NCI-H446 (cell line): ENCODE measurements around the gene HOXA2.

Experiments
- DNase-seq, 2 experiments: peaks; one replicate each; lab custom pipeline; 2025; lab: John Stamatoyannopoulos, UW

The HOXA2 gene

DNA sequence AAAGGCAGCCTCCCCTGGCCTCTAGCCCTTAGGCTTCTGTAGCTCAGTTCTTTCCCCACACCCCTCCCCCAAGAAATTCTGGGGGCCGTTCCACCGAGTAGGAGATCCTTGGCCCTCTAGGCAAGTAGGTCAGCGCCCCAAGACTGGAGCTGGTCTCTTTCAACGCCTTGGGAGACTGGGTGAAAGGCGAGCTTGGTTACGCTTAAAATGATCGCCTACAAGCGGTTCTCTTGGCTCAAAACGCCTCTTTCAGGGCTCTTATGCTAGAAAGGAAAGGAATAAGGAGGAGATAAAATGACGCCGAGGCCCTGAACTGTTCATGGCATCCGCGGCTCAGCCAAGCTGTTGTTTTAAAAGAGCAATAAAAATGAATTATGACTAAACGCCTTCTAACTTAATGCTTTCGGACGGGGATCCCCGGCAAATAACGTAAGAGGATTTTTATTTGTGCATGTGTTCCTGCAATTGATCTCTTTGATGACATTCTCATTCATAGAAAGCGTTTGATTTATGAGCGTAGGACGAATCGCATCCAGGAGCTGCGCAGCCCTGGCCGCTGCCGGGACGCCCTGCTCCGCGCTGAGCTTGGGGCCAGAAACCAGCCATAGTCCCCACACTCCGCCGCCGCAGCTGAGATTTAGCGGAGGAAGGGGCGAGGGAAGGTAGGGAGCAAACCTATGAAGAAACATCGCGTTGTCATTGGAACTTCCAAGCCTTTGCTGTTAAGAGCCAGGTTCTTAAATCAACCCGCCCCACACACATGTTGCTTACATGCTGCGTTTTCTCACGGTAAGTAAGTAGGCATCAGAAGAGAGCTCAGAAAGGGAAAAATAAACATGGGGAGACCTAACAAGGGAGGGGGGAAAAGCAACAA is 3.7 kb downstream of the HOXA2 start:
- DNase-seq: no peak

DNA sequence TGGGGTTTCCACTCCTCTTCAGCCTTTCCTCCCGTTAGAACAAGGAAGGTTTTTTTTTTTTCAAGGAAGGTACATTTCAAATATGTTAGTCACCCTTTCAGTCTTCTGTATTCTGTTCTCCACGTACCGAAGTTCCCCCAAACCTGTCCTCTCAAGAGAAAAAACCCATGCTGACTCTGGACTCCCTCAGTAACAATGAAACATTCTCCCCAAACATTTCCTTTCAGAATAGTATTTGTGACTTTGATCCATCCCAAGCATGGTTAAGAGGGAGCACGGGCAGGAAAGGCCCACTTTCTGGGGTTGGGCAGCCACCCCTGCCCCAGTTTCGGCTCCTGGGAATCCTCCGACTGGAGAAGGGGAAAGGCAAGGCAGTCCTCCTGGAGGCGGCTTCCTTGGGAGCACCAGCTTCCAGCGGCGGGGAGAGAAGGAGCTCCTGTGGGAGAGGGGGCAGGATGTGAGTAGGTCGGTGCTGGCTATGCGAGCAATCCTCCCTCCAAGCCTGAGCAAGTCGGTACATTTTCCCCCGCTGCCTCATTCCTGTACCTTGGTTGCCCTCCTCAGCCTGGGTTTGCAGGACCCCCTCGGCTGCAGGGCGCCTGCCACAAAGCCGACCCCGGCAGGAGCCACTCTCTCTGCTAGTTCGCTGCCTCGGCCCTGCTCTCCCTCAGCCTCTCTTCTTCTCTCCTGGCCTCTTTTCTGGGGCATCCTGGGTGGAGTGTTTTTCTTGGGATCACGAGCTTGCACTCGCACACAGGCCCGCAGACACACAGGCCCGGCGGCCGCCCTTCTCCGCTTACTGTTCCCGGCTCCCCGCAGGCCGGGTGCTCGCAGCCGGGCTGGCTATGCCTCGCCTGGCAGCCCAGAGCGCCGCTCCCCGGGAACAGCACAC is 4.6 kb downstream of the HOXA2 start:
- DNase-seq: no peak

DNA sequence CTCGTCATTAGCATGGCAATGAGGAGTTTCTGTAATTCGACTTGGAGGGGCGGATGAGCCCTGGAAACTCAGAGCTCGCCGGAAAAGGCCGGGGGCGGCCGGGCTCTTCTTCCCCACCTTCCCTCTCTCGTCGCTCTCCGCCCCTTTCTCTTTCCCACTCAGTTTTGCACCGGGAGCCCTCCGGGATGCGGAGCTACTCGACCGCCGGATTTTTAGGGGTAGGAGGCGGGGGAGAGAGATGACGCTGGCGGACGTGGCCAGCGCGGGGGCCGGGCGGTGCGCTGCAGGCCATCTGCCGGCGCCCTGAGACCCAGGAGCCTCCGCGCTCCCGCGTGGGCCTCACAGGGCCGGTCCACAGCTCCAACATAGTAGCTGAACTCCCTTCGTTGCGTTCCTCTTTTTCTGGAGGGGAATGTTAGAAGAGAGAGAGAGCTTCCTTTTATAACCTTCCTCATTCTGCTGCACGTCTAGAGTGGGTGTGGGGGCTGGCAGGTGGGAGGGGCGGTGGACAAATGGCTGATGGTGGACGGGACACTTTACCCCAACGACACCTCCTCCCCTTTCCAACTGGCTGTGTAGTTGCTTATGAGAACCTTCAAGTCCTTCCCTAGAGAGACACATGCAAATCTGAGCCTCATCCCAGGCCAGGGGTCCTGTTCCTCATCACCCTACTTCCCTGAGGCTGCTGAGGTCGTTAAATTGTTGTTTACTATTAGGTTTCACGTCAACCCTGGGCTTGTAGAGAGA is 5.5 kb downstream of the HOXA2 start:
- DNase-seq: peak in 1 of 2 experiments; percentile 26

DNA sequence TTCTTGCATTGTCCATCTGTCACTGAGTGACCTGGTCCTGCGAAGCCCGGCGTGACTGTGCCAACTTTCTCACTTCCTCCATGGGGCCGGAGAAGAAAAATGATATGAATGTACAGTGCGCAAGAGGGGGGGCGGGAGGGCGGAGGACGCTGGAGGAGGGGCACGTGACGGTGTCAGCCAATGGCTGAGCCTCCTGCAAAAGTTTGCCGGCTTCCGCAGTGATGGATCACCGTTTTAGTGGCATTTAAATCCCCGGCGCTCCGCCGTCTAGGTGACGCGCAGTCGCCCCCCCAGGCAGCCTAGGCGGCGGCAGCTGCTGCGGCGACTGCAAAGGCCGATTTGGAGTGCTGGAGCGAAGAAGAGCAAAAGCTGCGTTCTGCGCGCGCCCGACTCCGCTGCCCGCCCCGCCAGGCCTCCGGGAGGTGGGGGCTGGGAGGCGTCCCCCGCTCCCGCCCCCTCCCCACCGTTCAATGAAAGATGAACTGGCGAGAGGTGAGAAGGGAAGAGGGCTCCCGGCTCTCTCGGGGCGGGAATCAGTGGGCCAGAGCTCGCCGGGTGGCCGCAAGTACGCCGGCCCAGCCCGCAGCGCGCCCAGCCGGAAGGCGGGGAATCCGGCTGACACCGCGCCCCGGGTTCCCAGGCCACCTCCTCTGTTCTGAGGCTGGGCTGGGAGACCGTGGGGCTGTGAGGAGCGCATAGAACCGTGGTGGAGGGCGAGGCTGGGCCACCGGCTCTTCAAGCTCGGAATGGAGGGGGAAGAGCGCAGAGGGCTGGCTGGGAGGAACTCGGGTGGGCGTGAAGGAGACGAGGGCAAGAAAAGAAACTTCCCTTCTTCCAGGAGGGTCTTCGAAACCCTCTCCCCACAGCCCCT is 6.4 kb downstream of the HOXA2 start, which contains the start of gene HOXA1:
HOXA1 (minus strand) TSS at position 104 of the 871 bp plus-strand sequence; CDS start at position 16, 88 bp downstream.
- peak; percentile 71 to 88 for DNase-seq

GRCh38 chr7:27095050-27095896 is 7.2 kb downstream of the HOXA2 start:
- DNase-seq: no peak

DNA sequence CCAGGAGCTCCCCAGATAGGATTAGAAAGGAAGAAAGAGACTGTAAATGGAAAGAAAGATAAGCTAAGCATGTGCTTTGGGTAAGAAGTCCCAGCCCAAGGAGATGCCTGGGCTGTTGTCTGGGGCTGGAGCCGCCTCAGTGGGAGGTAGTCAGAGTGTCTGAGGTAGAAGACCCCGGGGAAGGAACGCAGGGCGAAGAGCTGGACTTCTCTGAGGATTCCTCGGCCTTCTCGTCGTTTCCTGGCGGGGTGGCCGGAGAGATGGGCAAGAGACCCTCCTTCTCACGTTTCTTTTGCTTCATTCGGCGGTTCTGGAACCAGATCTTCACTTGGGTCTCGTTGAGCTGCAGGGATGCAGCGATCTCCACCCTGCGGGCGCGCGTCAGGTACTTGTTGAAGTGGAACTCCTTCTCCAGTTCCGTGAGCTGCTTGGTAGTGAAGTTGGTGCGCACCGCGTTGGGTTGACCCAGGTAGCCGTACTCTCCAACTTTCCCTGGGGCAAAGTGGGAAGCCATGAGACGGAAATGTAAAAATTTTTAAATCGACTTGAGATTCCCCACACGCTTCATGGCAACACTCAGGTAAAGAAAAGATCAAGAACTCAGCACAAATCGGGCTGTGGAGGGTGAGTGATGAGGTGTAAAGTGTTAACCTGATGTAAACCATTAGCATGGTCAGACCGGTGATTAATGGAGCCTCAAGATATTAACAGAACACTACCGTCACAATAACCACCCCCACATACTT is 8.0 kb downstream of the HOXA2 start:
- no peak for DNase-seq

DNA sequence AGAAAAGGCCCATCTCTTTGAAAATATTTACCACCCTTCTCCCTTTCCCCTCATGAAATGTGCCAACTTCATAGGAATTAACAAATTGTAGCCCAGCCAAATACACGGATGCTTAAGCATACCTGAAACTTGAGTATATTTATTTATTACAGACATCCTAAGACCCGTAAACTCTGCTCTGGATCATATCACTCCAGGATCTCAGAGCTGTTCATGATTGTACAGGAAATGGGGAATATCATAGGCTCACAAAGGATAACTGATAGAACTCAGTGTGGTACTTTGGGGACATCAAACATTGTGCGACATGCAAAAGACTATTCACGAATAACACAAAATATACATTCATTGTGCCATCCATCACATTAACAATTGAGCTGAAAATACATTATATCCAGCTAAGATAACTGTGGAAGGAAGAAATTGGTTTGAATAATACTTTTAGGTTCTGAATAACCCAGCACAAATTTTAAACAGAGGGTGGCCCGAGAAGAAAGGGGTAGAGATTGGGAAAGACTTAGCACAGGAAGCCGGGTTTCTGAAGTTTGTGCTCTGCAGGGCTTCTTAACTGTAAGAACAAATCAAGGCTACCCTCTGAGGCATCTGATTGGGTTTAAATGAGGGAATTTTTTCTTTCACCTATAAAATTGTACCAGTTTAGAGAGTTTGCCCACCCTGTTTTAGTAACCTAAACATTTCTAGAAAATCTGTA is 9.1 kb downstream of the HOXA2 start:
- DNase-seq: no peak

DNA sequence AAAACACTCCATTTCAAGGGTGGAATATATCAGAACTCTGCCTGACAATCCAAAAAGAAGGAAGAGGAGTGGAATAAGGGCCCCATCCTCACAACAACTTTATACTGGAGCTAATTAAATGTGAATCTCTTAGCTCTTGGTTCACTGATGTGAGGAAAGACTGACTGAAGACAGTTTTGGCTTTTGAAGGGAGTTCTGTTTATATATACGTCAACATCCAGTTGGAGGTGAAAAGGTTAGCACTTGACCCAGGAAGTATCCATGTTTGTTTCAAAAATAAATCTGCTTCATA is 9.7 kb downstream of the HOXA2 start:
- no peak for DNase-seq

GRCh38 chr7:27091941-27092818 is 10.3 kb downstream of the HOXA2 start:
- no peak for DNase-seq

DNA sequence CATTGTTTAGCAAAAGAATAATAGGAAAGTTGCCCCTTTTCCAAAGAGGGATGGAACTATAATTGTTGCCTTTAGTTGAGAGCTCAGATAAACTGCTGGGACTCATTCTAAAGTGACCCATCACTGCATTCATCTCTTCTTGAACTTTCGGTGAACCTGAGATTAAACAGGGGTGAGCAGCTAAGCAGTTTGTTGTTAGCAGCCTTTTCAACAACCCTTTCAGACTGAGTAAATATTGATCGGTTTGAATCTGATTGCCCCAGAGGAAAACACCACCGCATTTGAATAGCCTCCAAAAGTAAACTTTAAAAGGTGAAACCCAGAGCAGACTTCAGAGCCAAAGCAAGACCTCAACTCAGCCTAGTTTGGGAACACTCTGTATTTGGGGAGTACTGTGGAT is 11.4 kb downstream of the HOXA2 start:
- DNase-seq: no peak

DNA sequence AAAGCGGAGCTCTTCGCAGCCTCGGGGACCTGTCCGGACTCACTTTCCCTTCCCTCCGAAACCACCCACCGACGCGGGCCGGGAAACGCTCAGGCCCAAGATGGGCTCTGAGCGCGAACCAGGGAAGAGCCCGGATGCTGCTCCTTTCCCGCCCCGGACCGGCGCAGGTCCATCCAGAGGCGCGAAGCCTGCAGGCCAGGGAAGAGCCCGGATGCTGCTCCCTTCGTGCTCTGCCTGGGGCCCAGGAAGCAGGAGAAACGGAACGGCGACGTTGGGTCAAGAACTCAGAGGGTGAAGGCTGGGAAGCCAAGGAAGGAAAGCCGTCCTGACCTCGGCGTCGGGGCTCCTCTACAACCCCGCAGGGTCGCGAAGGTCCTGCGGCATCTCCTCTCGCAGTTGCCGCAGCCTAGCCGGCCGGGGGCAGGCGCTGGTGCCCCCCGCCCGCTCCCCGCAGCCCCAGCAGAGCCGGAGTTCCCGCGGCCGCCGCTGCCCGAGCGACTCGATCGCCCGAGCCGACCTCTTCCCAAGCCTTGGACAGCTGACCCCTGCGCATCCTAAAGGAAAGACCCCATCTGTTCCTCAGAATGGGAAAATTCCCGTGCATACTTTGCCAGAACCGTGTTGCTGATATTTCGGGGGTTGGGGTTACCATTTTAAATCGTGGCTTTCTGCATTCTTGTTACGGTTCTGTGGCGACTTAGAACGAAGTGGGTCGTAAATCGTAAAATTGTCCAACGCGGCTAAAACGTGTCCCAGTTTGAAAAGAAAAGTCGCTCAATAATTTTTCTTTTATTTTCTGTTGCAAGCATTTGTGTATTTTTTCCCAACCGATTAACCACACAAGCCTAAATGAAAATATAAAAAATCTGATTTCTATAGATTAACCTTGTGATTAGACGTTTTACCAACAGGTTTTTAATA is 14.2 kb downstream of the HOXA2 start:
- no peak for DNase-seq

DNA sequence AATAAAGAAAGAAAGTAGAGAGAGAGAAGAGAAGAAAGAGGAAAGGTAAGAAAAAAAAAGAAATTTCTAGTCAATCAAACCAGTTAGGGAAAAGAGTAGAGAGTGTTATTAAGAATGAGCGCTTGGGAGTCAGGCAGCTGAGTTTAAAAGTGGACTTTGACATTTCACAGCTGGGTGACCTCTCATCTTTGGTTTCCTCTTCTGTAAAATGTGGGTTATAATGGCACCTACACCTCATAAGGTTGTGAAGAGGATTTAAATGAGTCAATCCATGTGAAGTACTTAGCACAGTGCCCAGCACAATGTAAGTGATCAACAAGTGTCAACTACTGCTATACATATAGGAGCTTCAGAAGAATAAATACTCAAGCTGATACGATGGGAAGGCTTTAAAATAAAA is 18.8 kb downstream of the HOXA2 start:
- DNase-seq: no peak

DNA sequence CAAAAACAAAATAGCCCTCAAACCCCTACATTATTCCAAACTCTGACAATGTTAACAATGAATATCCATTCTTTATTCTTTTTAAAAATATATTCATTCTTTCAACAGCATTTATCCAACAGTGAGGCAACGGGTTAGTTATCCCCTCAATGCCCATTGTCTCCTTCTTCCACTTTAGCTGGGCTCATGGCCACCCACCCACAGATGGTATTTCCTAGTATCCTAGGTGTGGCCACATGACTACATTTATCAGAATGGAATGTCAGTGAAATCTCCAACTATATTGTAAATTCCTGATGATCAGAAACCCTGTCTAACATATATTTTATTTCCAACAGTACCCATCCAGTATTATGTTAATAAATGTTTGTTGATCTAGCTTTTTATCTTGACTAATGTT is 20.3 kb downstream of the HOXA2 start:
- DNase-seq: no peak

DNA sequence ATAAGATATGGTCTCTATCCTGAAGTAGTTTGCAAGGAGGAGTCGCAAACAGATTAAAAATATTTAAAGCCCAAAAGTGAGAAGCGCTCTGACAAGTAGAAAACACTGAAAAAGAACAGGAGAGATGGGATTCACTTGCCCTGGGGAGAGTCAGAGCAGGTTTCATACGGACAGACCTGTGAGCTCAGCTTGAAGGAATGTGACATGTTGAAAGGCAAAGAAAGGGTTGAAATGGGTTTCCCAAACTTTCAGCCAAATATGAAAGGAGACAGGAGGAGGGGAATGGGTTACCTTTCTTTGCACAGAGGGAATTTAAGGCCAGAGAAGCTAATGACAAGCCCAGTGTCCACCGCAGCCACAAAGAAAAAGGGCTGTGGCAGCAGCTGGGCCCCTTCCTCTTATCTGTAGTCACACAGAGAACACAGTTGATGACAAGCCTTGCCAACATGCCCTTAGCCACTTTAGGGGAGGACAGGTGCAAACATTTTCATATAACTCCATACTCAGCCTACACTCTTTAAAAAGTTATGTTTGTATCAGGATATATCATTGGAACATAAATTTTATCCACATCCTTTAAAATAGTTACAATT is 21.5 kb downstream of the HOXA2 start:
- DNase-seq: no peak

- no peak for DNase-seq
These were observed 23.1 kb downstream of the HOXA2 start for GRCh38 chr7:27079234-27079975.
